ENCODE results near the gene LPAR1. TPM values are rescaled to one million over a fixed set of nuclear protein-coding genes. Genes with fewer than 3 reads are reported as not detected.
"Not testable (repeated sequence)": the region's sequence is repeated elsewhere in the genome, so short reads cannot be mapped to it uniquely, and the experiment has no call there.

The LPAR1 gene
- total and polyA plus RNA-seq, 2 donors from 2014 or later, result 2.9 to 28.2 TPM

- Histone ChIP-seq H3K27ac (ENCODE audit: low read depth in 2 of 2, low read length in 2 of 2) (no peak overlapping the region), H3K9me3 (ENCODE audit: control insufficient read depth in 2 of 3, insufficient read depth in 1 of 3, low read length in 3 of 3) (no peaks in the 10 kb centered on the region), H3K27me3 (ENCODE audit: control insufficient read depth, insufficient read depth, low read length) (no peaks in the 10 kb centered on the region), H3K36me3 (ENCODE audit: control insufficient read depth in 2 of 3, insufficient read depth in 3 of 3, low read length in 3 of 3) (no peaks in the 10 kb centered on the region), H3K4me3 (ENCODE audit: low read length in 3 of 3) (no peak overlapping the region), H3K9ac (ENCODE audit: low read length in 3 of 3) (no peak overlapping the region), H3K4me1 (ENCODE audit: control insufficient read depth in 2 of 3, insufficient read depth in 2 of 3, low read depth in 1 of 3, low read length in 3 of 3) (no peaks in the 10 kb centered on the region)
- DNase-seq (peak in 3 of 5 donors; percentile 21 to 84 (median 68)), FAIRE-seq (no peak)
- intact Hi-C loops (cut with DNase I), result no loop called here
- no peak for TF ChIP-seq CTCF (IDR thresholded peaks at IDR 0.05; ENCODE audit: borderline replicate concordance, extremely low read depth, insufficient read depth)
Observed at GRCh38 chr9:110872920-110873319, 165.3 kb downstream of the LPAR1 start.

GRCh38 chr9:110871736-110872135 lies 166.5 kb downstream of the LPAR1 start:
- DNase-seq, result no peak
- Histone ChIP-seq H3K9ac (ENCODE audit: low read length in 3 of 3) (no peak overlapping the region), H3K27ac (ENCODE audit: low read depth in 2 of 2, low read length in 2 of 2) (no peak overlapping the region), H3K36me3 (ENCODE audit: control insufficient read depth in 2 of 3, insufficient read depth in 3 of 3, low read length in 3 of 3) (no peaks in the 10 kb centered on the region), H3K4me1 (ENCODE audit: control insufficient read depth in 2 of 3, insufficient read depth in 2 of 3, low read depth in 1 of 3, low read length in 3 of 3) (no peaks in the 10 kb centered on the region), H3K27me3 (ENCODE audit: control insufficient read depth, insufficient read depth, low read length) (no peaks in the 10 kb centered on the region), H3K4me3 (ENCODE audit: low read length in 3 of 3) (no peak overlapping the region), H3K9me3 (ENCODE audit: control insufficient read depth in 2 of 3, insufficient read depth in 1 of 3, low read length in 3 of 3) (no peaks in the 10 kb centered on the region)
- intact Hi-C loops (cut with DNase I), result no loop called here
- no peak for FAIRE-seq
- TF ChIP-seq CTCF (IDR thresholded peaks at IDR 0.05; ENCODE audit: borderline replicate concordance, extremely low read depth, insufficient read depth), result no peak

GRCh38 chr9:110869931-110870330 lies 168.3 kb downstream of the LPAR1 start:
- no peak for TF ChIP-seq CTCF (IDR thresholded peaks at IDR 0.05; ENCODE audit: borderline replicate concordance, extremely low read depth, insufficient read depth)
- intact Hi-C loops (cut with DNase I), result no loop called here
- FAIRE-seq, result no peak

DNA sequence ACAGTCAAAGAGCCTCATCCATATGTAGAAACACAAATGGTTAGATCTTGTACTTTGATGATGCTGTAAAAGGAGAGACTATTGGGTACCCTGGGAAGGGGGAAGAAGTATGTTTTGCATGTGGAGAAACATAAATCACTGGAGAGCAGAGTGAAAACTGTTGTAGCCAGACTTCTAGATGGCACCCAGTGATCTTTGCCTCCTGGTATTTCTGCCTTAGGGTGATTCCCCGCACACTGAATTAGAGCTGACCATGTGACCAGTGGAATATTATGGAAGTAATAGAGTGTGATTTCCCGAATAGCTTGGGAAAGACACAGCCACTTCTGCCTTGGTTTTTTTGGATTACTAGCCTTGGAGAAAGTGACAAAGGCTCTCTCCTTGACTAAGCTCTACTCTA lies 174.3 kb downstream of the LPAR1 start:
- Histone ChIP-seq H3K27ac (ENCODE audit: low read depth in 2 of 2, low read length in 2 of 2) (no peak overlapping the region), H3K36me3 (ENCODE audit: control insufficient read depth in 2 of 3, insufficient read depth in 3 of 3, low read length in 3 of 3) (no peaks in the 10 kb centered on the region), H3K9me3 (ENCODE audit: control insufficient read depth in 2 of 3, insufficient read depth in 1 of 3, low read length in 3 of 3) (peaks cover 0 to 19% (median 2%) of the 10 kb centered on the region in 3 donors), H3K4me3 (ENCODE audit: low read length in 3 of 3) (no peak overlapping the region), H3K9ac (ENCODE audit: low read length in 3 of 3) (no peak overlapping the region), H3K27me3 (ENCODE audit: control insufficient read depth, insufficient read depth, low read length) (no peaks in the 10 kb centered on the region), H3K4me1 (ENCODE audit: control insufficient read depth in 2 of 3, insufficient read depth in 2 of 3, low read depth in 1 of 3, low read length in 3 of 3) (no peaks in the 10 kb centered on the region)
- no peak for DNase-seq
- intact Hi-C loops (cut with DNase I), result no loop called here
- TF ChIP-seq CTCF (IDR thresholded peaks at IDR 0.05; ENCODE audit: borderline replicate concordance, extremely low read depth, insufficient read depth), result no peak
- FAIRE-seq, result no peak

More at GRCh38 chr9:110869931-110870330, 168.3 kb downstream of the LPAR1 start:
- no peak overlapping the region for H3K4me3 ChIP-seq (ENCODE audit: low read length in 3 of 3)
- no peaks in the 10 kb centered on the region for H3K36me3 ChIP-seq (ENCODE audit: control insufficient read depth in 2 of 3, insufficient read depth in 3 of 3, low read length in 3 of 3)
- DNase-seq, result no peak
- H3K27ac ChIP-seq (ENCODE audit: low read depth in 2 of 2, low read length in 2 of 2), result no peak overlapping the region
- no peaks in the 10 kb centered on the region for H3K4me1 ChIP-seq (ENCODE audit: control insufficient read depth in 2 of 3, insufficient read depth in 2 of 3, low read depth in 1 of 3, low read length in 3 of 3)
- H3K27me3 ChIP-seq (ENCODE audit: control insufficient read depth, insufficient read depth, low read length), result no peaks in the 10 kb centered on the region
- no peak overlapping the region for H3K9ac ChIP-seq (ENCODE audit: low read length in 3 of 3)
- no peaks in the 10 kb centered on the region for H3K9me3 ChIP-seq (ENCODE audit: control insufficient read depth in 2 of 3, insufficient read depth in 1 of 3, low read length in 3 of 3)

GRCh38 chr9:110861370-110862110 lies 176.7 kb downstream of the LPAR1 start:
- H3K27me3 ChIP-seq (ENCODE audit: control insufficient read depth, insufficient read depth, low read length); H3K36me3 ChIP-seq (ENCODE audit: control insufficient read depth in 2 of 3, insufficient read depth in 3 of 3, low read length in 3 of 3); H3K9ac ChIP-seq (ENCODE audit: low read length in 3 of 3); H3K4me1 ChIP-seq (ENCODE audit: control insufficient read depth in 2 of 3, insufficient read depth in 2 of 3, low read depth in 1 of 3, low read length in 3 of 3); DNase-seq; intact Hi-C loops (cut with DNase I); H3K4me3 ChIP-seq (ENCODE audit: low read length in 3 of 3); H3K27ac ChIP-seq (ENCODE audit: low read depth in 2 of 2, low read length in 2 of 2); FAIRE-seq: not testable (repeated sequence)
- H3K9me3 ChIP-seq (ENCODE audit: control insufficient read depth in 2 of 3, insufficient read depth in 1 of 3, low read length in 3 of 3), result peaks cover 0 to 22% (median 2%) of the 10 kb centered on the region in 3 donors

Measured in kidney (tissue), 14 donors.